ENCODE measurements around the gene OPTN. TPM values are rescaled to one million over a fixed set of nuclear protein-coding genes. Genes with fewer than 3 reads are reported as not detected.
"Not testable (repeated sequence)": the region's sequence is repeated elsewhere in the genome, so short reads cannot be mapped to it uniquely, and the experiment has no call there.

OPTN gene
- total RNA-seq, 1 experiment from 2014 or later = 52.0 TPM

DNA sequence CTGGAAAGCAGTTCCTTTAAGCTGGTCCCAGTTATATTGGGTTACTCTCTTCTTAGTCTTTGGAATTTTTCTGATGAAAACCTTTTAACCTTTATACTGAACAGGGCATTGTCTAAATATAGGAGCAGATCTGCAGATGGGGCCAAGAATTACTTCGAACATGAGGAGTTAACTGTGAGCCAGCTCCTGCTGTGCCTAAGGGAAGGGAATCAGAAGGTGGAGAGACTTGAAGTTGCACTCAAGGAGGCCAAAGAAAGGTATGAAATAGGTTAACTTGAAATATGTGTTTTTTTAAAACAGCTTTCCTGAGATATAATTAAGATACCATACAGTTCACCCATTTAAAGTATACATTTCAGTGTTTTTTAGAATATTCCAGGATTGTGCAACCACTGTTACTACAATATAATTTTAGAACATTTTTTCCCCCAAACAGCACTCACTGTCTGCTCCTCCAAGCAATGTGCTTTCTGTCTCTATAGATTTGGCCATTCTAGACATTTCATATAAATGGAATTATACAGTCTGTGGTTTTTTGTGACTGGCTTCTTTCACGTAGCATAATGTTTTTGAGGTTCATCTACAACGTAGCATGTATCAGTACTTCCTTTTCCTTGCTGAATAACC is 18.9 kb downstream of the OPTN start:
- H3K27ac ChIP-seq = no peak overlapping the region
- peaks cover 79% of the 10 kb centered on the region for H3K36me3 ChIP-seq
- no peak for DNase-seq (ENCODE audit: low read depth in 1 of 2, low spot score in 2 of 2)
- no peaks in the 10 kb centered on the region for H3K4me1 ChIP-seq (replicated peaks)
- no peak overlapping the region for H3K4me3 ChIP-seq
- H3K9me3 ChIP-seq (replicated peaks) = no peaks in the 10 kb centered on the region
- H3K27me3 ChIP-seq (replicated peaks) = no peaks in the 10 kb centered on the region

DNA sequence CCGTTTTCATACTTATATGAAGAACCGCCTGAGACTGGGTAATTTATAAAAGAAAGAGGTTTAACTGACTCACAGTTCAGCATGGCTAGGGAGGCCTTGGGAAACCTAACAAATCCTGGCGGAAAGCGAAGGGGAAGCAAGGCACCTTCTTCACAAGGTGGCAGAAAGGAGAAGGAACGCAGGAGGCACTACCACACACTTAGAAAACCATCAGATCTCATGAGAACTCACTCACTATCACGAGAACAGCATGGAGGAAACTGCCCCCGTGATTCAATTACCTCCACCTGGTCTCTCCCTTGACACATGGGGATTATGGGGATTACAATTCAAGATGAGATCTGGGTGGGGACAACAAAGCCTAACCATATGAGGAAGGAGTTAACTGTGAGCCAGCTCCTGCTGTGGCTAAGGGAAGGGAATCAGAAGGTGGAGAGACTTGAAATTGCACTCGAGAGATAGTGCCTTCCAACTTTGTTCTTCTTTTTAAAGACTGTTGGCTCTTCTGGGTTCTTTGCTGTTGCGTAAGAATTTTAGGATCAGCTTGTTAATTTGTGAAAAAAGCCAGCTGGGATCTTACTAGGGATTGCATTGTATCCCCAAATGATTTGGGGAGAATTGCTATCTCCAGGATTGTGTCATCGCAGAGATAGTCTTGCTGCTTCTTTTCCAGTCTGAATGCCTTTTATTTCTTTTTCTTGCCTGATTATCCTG is 21.0 kb downstream of the OPTN start:
- no peak overlapping the region for H3K4me3 ChIP-seq
- no peak for DNase-seq (ENCODE audit: low read depth in 1 of 2, low spot score in 2 of 2)
- H3K4me1 ChIP-seq (replicated peaks) = no peaks in the 10 kb centered on the region
- H3K27ac ChIP-seq = no peak overlapping the region
- no peaks in the 10 kb centered on the region; the same call in 1 of the 2 replicates for H3K27me3 ChIP-seq (replicated peaks)
- H3K36me3 ChIP-seq = peaks cover 90% of the 10 kb centered on the region
- no peaks in the 10 kb centered on the region for H3K9me3 ChIP-seq (replicated peaks)

- no peaks in the 10 kb centered on the region; the same call in 1 of the 2 replicates for H3K27me3 ChIP-seq (replicated peaks)
- no peaks in the 10 kb centered on the region for H3K9me3 ChIP-seq (replicated peaks)
- H3K4me1 ChIP-seq (replicated peaks) = no peaks in the 10 kb centered on the region
- no peak overlapping the region for H3K27ac ChIP-seq
- peaks cover 88% of the 10 kb centered on the region for H3K36me3 ChIP-seq
- H3K4me3 ChIP-seq = no peak overlapping the region
- no peak for DNase-seq (ENCODE audit: low read depth in 1 of 2, low spot score in 2 of 2)
Measured at GRCh38 chr10:13121500-13121854, 21.5 kb downstream of the OPTN start.

DNA sequence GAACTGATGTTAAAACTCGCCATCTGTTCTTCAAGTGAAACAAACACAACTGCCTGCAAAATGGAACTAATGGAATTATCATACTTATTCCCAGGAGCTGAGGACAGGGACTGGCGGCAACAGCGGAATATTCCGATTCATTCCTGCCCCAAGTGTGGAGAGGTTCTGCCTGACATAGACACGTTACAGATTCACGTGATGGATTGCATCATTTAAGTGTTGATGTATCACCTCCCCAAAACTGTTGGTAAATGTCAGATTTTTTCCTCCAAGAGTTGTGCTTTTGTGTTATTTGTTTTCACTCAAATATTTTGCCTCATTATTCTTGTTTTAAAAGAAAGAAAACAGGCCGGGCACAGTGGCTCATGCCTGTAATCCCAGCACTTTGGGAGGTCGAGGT is 36.7 kb downstream of the OPTN start:
- Histone ChIP-seq H3K27ac (no peak overlapping the region), H3K36me3 (peaks cover 79% of the 10 kb centered on the region), H3K4me3 (no peak overlapping the region), H3K4me1 (replicated peaks) (no peaks in the 10 kb centered on the region), H3K27me3 (replicated peaks) (no peaks in the 10 kb centered on the region), H3K9me3 (replicated peaks) (no peaks in the 10 kb centered on the region)
- no peak for DNase-seq (ENCODE audit: low read depth in 1 of 2, low spot score in 2 of 2)

DNA sequence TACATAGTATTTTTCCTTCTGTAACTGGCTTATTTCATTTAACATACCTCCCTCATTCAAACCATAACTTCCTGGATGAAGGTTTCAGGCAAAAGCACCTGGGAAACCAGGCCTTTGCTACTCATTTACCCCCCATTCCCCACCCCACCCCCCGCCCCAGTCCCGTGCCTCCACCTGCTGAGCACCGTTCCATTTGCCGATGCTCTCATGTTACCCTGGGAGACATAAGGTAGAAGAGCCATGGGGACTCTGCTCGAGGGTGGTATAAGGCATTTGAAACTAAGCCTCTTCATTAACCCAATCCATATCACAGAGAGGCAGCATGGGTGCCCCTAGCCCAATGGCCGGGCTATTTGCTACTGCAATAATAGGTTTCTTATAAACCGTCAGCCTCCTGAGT is 39.2 kb downstream of the OPTN start:
- no peaks in the 10 kb centered on the region for H3K9me3 ChIP-seq (replicated peaks)
- H3K4me1 ChIP-seq (replicated peaks) = no peaks in the 10 kb centered on the region
- H3K27ac ChIP-seq = no peak overlapping the region
- H3K4me3 ChIP-seq = no peak overlapping the region
- peaks cover 66% of the 10 kb centered on the region for H3K36me3 ChIP-seq
- no peaks in the 10 kb centered on the region for H3K27me3 ChIP-seq (replicated peaks)
- DNase-seq (ENCODE audit: low read depth in 1 of 2, low spot score in 2 of 2) = no peak

- Histone ChIP-seq H3K4me3 (no peak overlapping the region), H3K36me3 (peaks cover 61% of the 10 kb centered on the region), H3K4me1 (replicated peaks) (no peaks in the 10 kb centered on the region), H3K9me3 (replicated peaks) (no peaks in the 10 kb centered on the region), H3K27me3 (replicated peaks) (no peaks in the 10 kb centered on the region), H3K27ac (no peak overlapping the region)
- DNase-seq (ENCODE audit: low read depth in 1 of 2, low spot score in 2 of 2) = no peak
Measured at GRCh38 chr10:13139676-13140075, 39.7 kb downstream of the OPTN start.

DNA sequence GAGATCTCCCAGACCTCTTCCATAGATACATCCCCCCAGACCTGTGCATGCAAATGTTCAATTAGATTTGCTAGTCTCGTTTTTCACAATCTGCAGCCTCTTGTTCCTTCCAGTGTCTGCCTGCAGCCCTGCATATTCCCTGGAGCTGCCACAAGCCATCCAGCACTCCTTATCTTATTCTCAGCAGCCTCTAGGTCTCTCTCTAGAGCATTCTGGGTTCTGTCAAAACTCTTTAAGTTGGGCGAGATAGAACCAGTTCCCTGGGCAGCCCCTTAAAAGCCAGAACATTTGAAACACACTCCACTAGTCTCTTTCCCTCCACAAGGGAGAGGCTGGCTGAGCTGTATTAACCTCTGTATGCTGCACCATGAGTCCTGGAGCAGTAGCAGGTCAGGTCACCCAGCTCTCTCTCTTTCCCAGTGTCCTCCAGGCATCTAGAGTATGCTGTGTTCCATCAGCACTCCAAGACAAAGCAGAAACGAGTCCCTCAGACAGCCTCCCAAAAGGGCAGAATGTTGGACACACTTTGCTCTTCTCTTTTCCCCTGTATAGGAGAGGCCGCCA is 40.7 kb downstream of the OPTN start:
- Histone ChIP-seq H3K4me3 (no peak overlapping the region), H3K27ac (no peak overlapping the region), H3K9me3 (replicated peaks) (no peaks in the 10 kb centered on the region), H3K36me3 (peaks cover 51% of the 10 kb centered on the region), H3K4me1 (replicated peaks) (no peaks in the 10 kb centered on the region), H3K27me3 (replicated peaks) (no peaks in the 10 kb centered on the region)
- no peak for DNase-seq (ENCODE audit: low read depth in 1 of 2, low spot score in 2 of 2)

GRCh38 chr10:13143766-13144165 is 43.8 kb downstream of the OPTN start:
- no peaks in the 10 kb centered on the region for H3K27me3 ChIP-seq (replicated peaks)
- H3K4me3 ChIP-seq = no peak overlapping the region
- H3K4me1 ChIP-seq (replicated peaks) = no peaks in the 10 kb centered on the region
- DNase-seq (ENCODE audit: low read depth in 1 of 2, low spot score in 2 of 2) = no peak
- H3K9me3 ChIP-seq (replicated peaks) = no peaks in the 10 kb centered on the region
- H3K27ac ChIP-seq = no peak overlapping the region
- H3K36me3 ChIP-seq = peaks cover 22% of the 10 kb centered on the region

- Histone ChIP-seq H3K4me3 (no peak overlapping the region), H3K27ac (no peak overlapping the region), H3K4me1 (replicated peaks) (no peaks in the 10 kb centered on the region), H3K36me3 (peaks cover 22% of the 10 kb centered on the region), H3K27me3 (replicated peaks) (no peaks in the 10 kb centered on the region), H3K9me3 (replicated peaks) (no peaks in the 10 kb centered on the region)
- no peak for DNase-seq (ENCODE audit: low read depth in 1 of 2, low spot score in 2 of 2)
Measured at GRCh38 chr10:13144814-13145213, 44.9 kb downstream of the OPTN start.

GRCh38 chr10:13146379-13146778 is 46.4 kb downstream of the OPTN start:
- no peak overlapping the region for H3K27ac ChIP-seq
- DNase-seq (ENCODE audit: low read depth in 1 of 2, low spot score in 2 of 2) = no peak

DNA sequence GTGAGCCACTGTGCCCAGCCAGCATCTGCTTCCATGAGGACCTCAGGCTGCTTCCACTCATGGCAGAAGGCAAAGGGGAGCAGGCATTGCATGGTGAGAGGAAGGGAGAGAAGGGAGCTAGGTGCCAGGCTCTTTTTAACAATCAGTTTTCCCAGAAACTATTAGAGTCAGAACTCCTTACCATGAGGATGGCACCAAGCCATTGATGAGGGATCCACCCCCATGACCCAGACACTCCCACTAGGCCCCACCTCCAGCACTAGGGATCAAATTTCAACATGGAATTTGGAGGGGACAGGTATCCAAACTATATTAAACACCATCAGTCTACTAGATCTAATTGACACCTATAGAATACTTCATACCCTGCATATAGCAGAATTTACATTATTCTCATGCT is 47.2 kb downstream of the OPTN start:
- no peak overlapping the region for H3K4me3 ChIP-seq
- no peak overlapping the region for H3K27ac ChIP-seq
- peaks cover 12% of the 10 kb centered on the region for H3K36me3 ChIP-seq
- H3K4me1 ChIP-seq (replicated peaks) = no peaks in the 10 kb centered on the region
- H3K9me3 ChIP-seq (replicated peaks) = no peaks in the 10 kb centered on the region
- no peak for DNase-seq (ENCODE audit: low read depth in 1 of 2, low spot score in 2 of 2)
- no peaks in the 10 kb centered on the region for H3K27me3 ChIP-seq (replicated peaks)

More at GRCh38 chr10:13146379-13146778, 46.4 kb downstream of the OPTN start:
- no peaks in the 10 kb centered on the region for H3K27me3 ChIP-seq (replicated peaks)
- no peaks in the 10 kb centered on the region for H3K4me1 ChIP-seq (replicated peaks)
- no peaks in the 10 kb centered on the region for H3K9me3 ChIP-seq (replicated peaks)
- H3K36me3 ChIP-seq = peaks cover 12% of the 10 kb centered on the region
- no peak overlapping the region for H3K4me3 ChIP-seq

GRCh38 chr10:13152296-13152695 is 52.3 kb downstream of the OPTN start:
- Histone ChIP-seq H3K4me3 (no peak overlapping the region), H3K4me1 (replicated peaks) (no peaks in the 10 kb centered on the region), H3K27ac (no peak overlapping the region), H3K9me3 (replicated peaks) (no peaks in the 10 kb centered on the region), H3K36me3 (no peaks in the 10 kb centered on the region), H3K27me3 (replicated peaks) (no peaks in the 10 kb centered on the region)
- DNase-seq (ENCODE audit: low read depth in 1 of 2, low spot score in 2 of 2) = no peak

DNA sequence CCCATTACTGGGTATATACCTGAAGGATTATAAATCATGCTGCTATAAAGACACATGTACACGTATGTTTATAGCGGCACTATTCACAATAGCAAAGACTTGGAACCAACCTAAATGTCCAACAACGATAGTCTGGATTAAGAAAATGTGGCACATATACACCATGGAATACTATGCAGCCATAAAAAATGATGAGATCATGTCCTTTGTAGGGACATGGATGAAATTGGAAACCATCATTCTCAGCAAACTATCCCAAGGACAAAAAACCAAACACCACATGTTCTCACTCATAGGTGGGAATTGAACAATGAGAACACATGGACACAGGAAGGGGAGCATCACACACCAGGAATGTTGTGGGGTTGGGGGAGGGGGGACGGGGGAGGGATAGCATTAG is 55.9 kb downstream of the OPTN start:
- not testable (repeated sequence) for H3K27me3 ChIP-seq (replicated peaks); H3K4me3 ChIP-seq; H3K9me3 ChIP-seq (replicated peaks); DNase-seq (ENCODE audit: low read depth in 1 of 2, low spot score in 2 of 2); H3K4me1 ChIP-seq (replicated peaks); H3K36me3 ChIP-seq; H3K27ac ChIP-seq

DNA sequence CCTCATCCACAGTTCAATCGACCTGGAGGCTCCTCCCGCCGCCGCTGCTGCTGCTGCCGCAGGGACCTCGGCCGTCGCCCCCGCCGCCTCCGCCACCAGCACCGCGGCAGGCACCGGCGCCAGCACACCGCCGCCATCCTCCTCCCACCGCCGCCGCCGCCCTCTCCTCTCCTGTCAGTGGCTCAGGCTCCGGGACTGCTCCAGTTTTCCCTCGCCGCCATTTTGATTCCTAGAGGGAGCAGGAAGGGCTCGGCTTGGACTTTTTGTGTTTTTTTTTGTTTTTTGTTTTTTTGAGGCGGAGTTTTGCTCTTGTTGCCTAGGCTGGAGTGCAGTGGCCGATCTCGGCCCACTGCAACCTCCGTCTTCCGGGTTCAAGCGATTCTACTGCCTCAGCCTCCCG is 58.4 kb downstream of the OPTN start:
- H3K36me3 ChIP-seq = no peaks in the 10 kb centered on the region
- H3K27ac ChIP-seq = no peak overlapping the region
- peaks cover 13% of the 10 kb centered on the region for H3K4me1 ChIP-seq (replicated peaks)
- no peaks in the 10 kb centered on the region for H3K27me3 ChIP-seq (replicated peaks)
- H3K4me3 ChIP-seq = no peak overlapping the region
- H3K9me3 ChIP-seq (replicated peaks) = no peaks in the 10 kb centered on the region; the same call in 1 of the 2 replicates
- no peak for DNase-seq (ENCODE audit: low read depth in 1 of 2, low spot score in 2 of 2)
